Measurements from ENCODE around the gene MAPRE2. TPM values are rescaled to one million over a fixed set of nuclear protein-coding genes. Genes with fewer than 3 reads are reported as not detected.
A peak's percentile ranks its signal among the peaks of the same experiment; 100 is the strongest.
"Not testable (repeated sequence)": the region's sequence is repeated elsewhere in the genome, so short reads cannot be mapped to it uniquely, and the experiment has no call there.

The MAPRE2 gene
- polyA plus RNA-seq, 3 donors from 2014 or later = 134 to 265 (median 224) TPM

GRCh38 chr18:35170323-35170722 lies 129.1 kb downstream of the MAPRE2 start:
- not testable (repeated sequence) for DNase-seq; H3K27me3 Mint-ChIP-seq (ENCODE audit: low read depth in 3 of 3); H3K36me3 Mint-ChIP-seq; H3K27ac Mint-ChIP-seq; H3K4me3 Mint-ChIP-seq; H3K9me3 Mint-ChIP-seq
- peaks cover 4 to 14% of the 10 kb centered on the region in 2 donors for H3K4me1 Mint-ChIP-seq

- H3K27me3 Mint-ChIP-seq (ENCODE audit: low read depth in 3 of 3) = peaks cover 0 to 5% (median 0%) of the 10 kb centered on the region in 3 donors
- no peak for DNase-seq
- peaks cover 0 to 5% (median 5%) of the 10 kb centered on the region in 3 donors for H3K36me3 Mint-ChIP-seq
- no peaks in the 10 kb centered on the region for H3K9me3 Mint-ChIP-seq
- no peak overlapping the region for H3K4me3 Mint-ChIP-seq
- no peak overlapping the region for H3K27ac Mint-ChIP-seq
- peaks cover 4 to 14% of the 10 kb centered on the region in 2 donors for H3K4me1 Mint-ChIP-seq
Observed at GRCh38 chr18:35171315-35171987, 130.2 kb downstream of the MAPRE2 start.

- Mint-ChIP-seq H3K36me3 (peaks cover 0 to 5% (median 5%) of the 10 kb centered on the region in 3 donors), H3K27me3 (ENCODE audit: low read depth in 3 of 3) (peaks cover 0 to 2% (median 0%) of the 10 kb centered on the region in 3 donors), H3K4me3 (no peak overlapping the region), H3K4me1 (peaks cover 4 to 14% of the 10 kb centered on the region in 2 donors), H3K9me3 (no peaks in the 10 kb centered on the region), H3K27ac (no peak overlapping the region)
- DNase-seq = no peak
Observed at GRCh38 chr18:35172009-35172408, 130.8 kb downstream of the MAPRE2 start.

GRCh38 chr18:35172451-35173035 lies 131.3 kb downstream of the MAPRE2 start:
- H3K4me1 Mint-ChIP-seq = peaks cover 4 to 14% of the 10 kb centered on the region in 2 donors
- no peaks in the 10 kb centered on the region for H3K9me3 Mint-ChIP-seq
- H3K36me3 Mint-ChIP-seq = peaks cover 0 to 5% (median 5%) of the 10 kb centered on the region in 3 donors
- DNase-seq = no peak
- H3K4me3 Mint-ChIP-seq = no peak overlapping the region
- H3K27ac Mint-ChIP-seq = no peak overlapping the region
- peaks cover 0 to 2% (median 0%) of the 10 kb centered on the region in 3 donors for H3K27me3 Mint-ChIP-seq (ENCODE audit: low read depth in 3 of 3)

GRCh38 chr18:35174093-35174731 lies 133.0 kb downstream of the MAPRE2 start:
- H3K4me1 Mint-ChIP-seq = peaks cover 4 to 14% of the 10 kb centered on the region in 2 donors
- no peak for DNase-seq
- H3K36me3 Mint-ChIP-seq = peaks cover 0 to 5% (median 5%) of the 10 kb centered on the region in 3 donors
- peak overlapping the region in 1 of 6 donors; percentile 4 for H3K27ac Mint-ChIP-seq
- peak overlapping the region in 1 of 5 donors; percentile 9 for H3K4me3 Mint-ChIP-seq
- H3K9me3 Mint-ChIP-seq = no peaks in the 10 kb centered on the region
- no peaks in the 10 kb centered on the region for H3K27me3 Mint-ChIP-seq (ENCODE audit: low read depth in 3 of 3)

- no peak for DNase-seq
- H3K9me3 Mint-ChIP-seq = no peaks in the 10 kb centered on the region
- H3K27me3 Mint-ChIP-seq (ENCODE audit: low read depth in 3 of 3) = no peaks in the 10 kb centered on the region
- no peak overlapping the region for H3K27ac Mint-ChIP-seq
- no peak overlapping the region for H3K4me3 Mint-ChIP-seq
- H3K4me1 Mint-ChIP-seq = peaks cover 4 to 14% of the 10 kb centered on the region in 2 donors
- peaks cover 0 to 5% (median 5%) of the 10 kb centered on the region in 3 donors for H3K36me3 Mint-ChIP-seq
Observed at GRCh38 chr18:35174745-35175144, 133.5 kb downstream of the MAPRE2 start.

GRCh38 chr18:35176925-35177324 lies 135.7 kb downstream of the MAPRE2 start:
- DNase-seq = no peak
- peaks cover 0 to 5% (median 0%) of the 10 kb centered on the region in 3 donors for H3K36me3 Mint-ChIP-seq
- peaks cover 0 to 2% (median 2%) of the 10 kb centered on the region in 3 donors for H3K27me3 Mint-ChIP-seq (ENCODE audit: low read depth in 3 of 3)
- no peak overlapping the region for H3K4me3 Mint-ChIP-seq
- no peak overlapping the region for H3K27ac Mint-ChIP-seq
- no peaks in the 10 kb centered on the region for H3K9me3 Mint-ChIP-seq
- H3K4me1 Mint-ChIP-seq = peaks cover 4 to 14% of the 10 kb centered on the region in 2 donors

GRCh38 chr18:35178260-35178659 lies 137.0 kb downstream of the MAPRE2 start:
- no peak for DNase-seq
- H3K27ac Mint-ChIP-seq = no peak overlapping the region
- no peaks in the 10 kb centered on the region for H3K9me3 Mint-ChIP-seq
- H3K4me1 Mint-ChIP-seq = peaks cover 4 to 14% of the 10 kb centered on the region in 2 donors
- no peak overlapping the region for H3K4me3 Mint-ChIP-seq
- H3K27me3 Mint-ChIP-seq (ENCODE audit: low read depth in 3 of 3) = peaks cover 2 to 4% (median 2%) of the 10 kb centered on the region in 3 donors
- H3K36me3 Mint-ChIP-seq = peaks cover 0 to 5% (median 0%) of the 10 kb centered on the region in 3 donors

- H3K4me1 Mint-ChIP-seq = peaks cover 0 to 2% of the 10 kb centered on the region in 2 donors
- no peak overlapping the region for H3K27ac Mint-ChIP-seq
- peaks cover 2 to 4% (median 2%) of the 10 kb centered on the region in 3 donors for H3K27me3 Mint-ChIP-seq (ENCODE audit: low read depth in 3 of 3)
- H3K36me3 Mint-ChIP-seq = peaks cover 0 to 5% (median 0%) of the 10 kb centered on the region in 3 donors
- no peak overlapping the region for H3K4me3 Mint-ChIP-seq
- no peaks in the 10 kb centered on the region for H3K9me3 Mint-ChIP-seq
- DNase-seq = no peak
Observed at GRCh38 chr18:35179906-35180305, 138.7 kb downstream of the MAPRE2 start.

- no peaks in the 10 kb centered on the region for H3K9me3 Mint-ChIP-seq
- H3K4me3 Mint-ChIP-seq = no peak overlapping the region
- no peak overlapping the region for H3K27ac Mint-ChIP-seq
- no peak for DNase-seq
- H3K4me1 Mint-ChIP-seq = no peaks in the 10 kb centered on the region
- H3K36me3 Mint-ChIP-seq = peaks cover 0 to 5% (median 0%) of the 10 kb centered on the region in 3 donors
- H3K27me3 Mint-ChIP-seq (ENCODE audit: low read depth in 3 of 3) = peaks cover 2 to 4% (median 2%) of the 10 kb centered on the region in 3 donors
Observed at GRCh38 chr18:35180455-35180854, 139.2 kb downstream of the MAPRE2 start.

GRCh38 chr18:35182151-35182550 lies 140.9 kb downstream of the MAPRE2 start:
- no peaks in the 10 kb centered on the region for H3K9me3 Mint-ChIP-seq
- no peaks in the 10 kb centered on the region for H3K36me3 Mint-ChIP-seq
- no peak overlapping the region for H3K4me3 Mint-ChIP-seq
- no peak for DNase-seq
- no peak overlapping the region for H3K27ac Mint-ChIP-seq
- no peaks in the 10 kb centered on the region for H3K4me1 Mint-ChIP-seq
- peaks cover 2 to 5% (median 2%) of the 10 kb centered on the region in 3 donors for H3K27me3 Mint-ChIP-seq (ENCODE audit: low read depth in 3 of 3)

- H3K4me3 Mint-ChIP-seq = no peak overlapping the region
- no peaks in the 10 kb centered on the region for H3K4me1 Mint-ChIP-seq
- H3K36me3 Mint-ChIP-seq = no peaks in the 10 kb centered on the region
- H3K27ac Mint-ChIP-seq = no peak overlapping the region
- no peak for DNase-seq
- H3K9me3 Mint-ChIP-seq = no peaks in the 10 kb centered on the region
- peaks cover 2 to 6% (median 2%) of the 10 kb centered on the region in 3 donors for H3K27me3 Mint-ChIP-seq (ENCODE audit: low read depth in 3 of 3)
Observed at GRCh38 chr18:35183886-35184285, 142.7 kb downstream of the MAPRE2 start.

- no peak overlapping the region for H3K4me3 Mint-ChIP-seq
- H3K36me3 Mint-ChIP-seq = no peaks in the 10 kb centered on the region
- H3K27me3 Mint-ChIP-seq (ENCODE audit: low read depth in 3 of 3) = peaks cover 2 to 6% (median 2%) of the 10 kb centered on the region in 3 donors
- no peaks in the 10 kb centered on the region for H3K9me3 Mint-ChIP-seq
- no peak overlapping the region for H3K27ac Mint-ChIP-seq
- no peaks in the 10 kb centered on the region for H3K4me1 Mint-ChIP-seq
- DNase-seq = peak in 1 of 3 donors; percentile 7
Observed at GRCh38 chr18:35185771-35186170, 144.6 kb downstream of the MAPRE2 start.

All from immature natural killer cell (primary cell).